Endothelial cell of umbilical vein (primary cell): ENCODE data around the gene HES1.

Experiments used
- CTCF ChIP-seq, 2 donors: IDR thresholded peaks; 1 replicate in 1 of 2; 2 replicates in 1 of 2; pipeline ENCODE4 v1.5.1; 2011; ENCODE audit warnings: low read length in 2 of 2, mild to moderate bottlenecking in 2 of 2, moderate library complexity in 2 of 2, control low read depth in 1 of 2, inconsistent platforms in 1 of 2, low read depth in 1 of 2; ENCODE audit not compliant: insufficient read depth in 1 of 2; ENCODE audit errors: extremely low read depth in 1 of 2
- EZH2 ChIP-seq: IDR thresholded peaks from 2 replicates; pipeline ENCODE4 v1.6.1; 2012; ENCODE audit warnings: borderline replicate concordance, low read depth, mild to moderate bottlenecking, moderate library complexity, low read length, inconsistent platforms; ENCODE audit not compliant: severe bottlenecking
- JUN ChIP-seq: IDR thresholded peaks from 2 replicates; pipeline ENCODE4 v1.6.1; 2011; ENCODE audit warnings: borderline replicate concordance, low read depth; ENCODE audit not compliant: insufficient read length, insufficient read depth
- POLR2A ChIP-seq: IDR thresholded peaks from 2 replicates; pipeline ENCODE4 v1.6.1; 2012; ENCODE audit warnings: low read depth, mild to moderate bottlenecking, control low read depth, low read length
- POLR2AphosphoS5 ChIP-seq: IDR thresholded peaks from 2 replicates; pipeline ENCODE4 v1.6.1; 2012; ENCODE audit warnings: low read depth, mild to moderate bottlenecking, control low read depth, low read length, moderate library complexity; ENCODE audit not compliant: insufficient read depth
- TF ChIP-seq, protein P1 (sequence below): IDR thresholded peaks from 2 replicates; pipeline ENCODE4 v1.6.1; 2011; ENCODE audit not compliant: insufficient read depth, insufficient read length

- no peak for TF ChIP-seq CTCF (IDR thresholded peaks at IDR 0.05; ENCODE audit: extremely low read depth in 1 of 2, insufficient read depth in 1 of 2, low read depth in 1 of 2, low read length in 2 of 2)
- TF ChIP-seq JUN, result no peak
- TF ChIP-seq, protein P1, sequence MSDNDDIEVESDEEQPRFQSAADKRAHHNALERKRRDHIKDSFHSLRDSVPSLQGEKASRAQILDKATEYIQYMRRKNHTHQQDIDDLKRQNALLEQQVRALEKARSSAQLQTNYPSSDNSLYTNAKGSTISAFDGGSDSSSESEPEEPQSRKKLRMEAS, result no peak
- TF ChIP-seq POLR2AphosphoS5, result no peak
- TF ChIP-seq POLR2A, result no peak
- TF ChIP-seq EZH2, result no peak
Measured at GRCh38 chr3:194090716-194091115, 45.2 kb upstream of the HES1 start.
